Esophagus (tissue), 2 donors: ENCODE results near the gene SYNGR2. TPM values are rescaled to one million over a fixed set of nuclear protein-coding genes. Genes with fewer than 3 reads are reported as not detected.

Experiments used
- H3K27ac ChIP-seq, 2 donors: one replicate each; pipeline ENCODE4 v1.5.1; 2013; ENCODE audit warnings: low read depth in 2 of 2, mild to moderate bottlenecking in 2 of 2, inconsistent platforms in 1 of 2, low read length in 1 of 2, moderate library complexity in 1 of 2
- H3K27me3 ChIP-seq, 2 donors: one replicate each; pipeline ENCODE4 v1.6.1; 2013; ENCODE audit warnings: low read length in 2 of 2, control low read depth in 1 of 2, mild to moderate bottlenecking in 1 of 2; ENCODE audit not compliant: insufficient read depth in 2 of 2, control insufficient read depth in 1 of 2
- H3K36me3 ChIP-seq, 2 donors: one replicate each; pipeline ENCODE4 v1.6.1; 2013; ENCODE audit warnings: low read length in 1 of 2; ENCODE audit not compliant: control insufficient read depth in 2 of 2, insufficient read depth in 2 of 2
- H3K4me1 ChIP-seq, 2 donors: one replicate each; pipeline ENCODE4 v1.6.1; 2013; ENCODE audit warnings: low read length in 1 of 2; ENCODE audit not compliant: control insufficient read depth in 2 of 2, insufficient read depth in 2 of 2
- H3K4me3 ChIP-seq, 2 donors: one replicate each; pipeline ENCODE4 v1.5.1; 2013; ENCODE audit warnings: low read length in 2 of 2, mild to moderate bottlenecking in 2 of 2, low read depth in 1 of 2, moderate library complexity in 1 of 2
- H3K9me3 ChIP-seq, 2 donors: one replicate each; pipeline ENCODE4 v1.6.1; 2013; ENCODE audit warnings: mild to moderate bottlenecking in 2 of 2, low read depth in 1 of 2, low read length in 1 of 2, moderate library complexity in 1 of 2; ENCODE audit not compliant: control insufficient read depth in 2 of 2, insufficient read depth in 1 of 2
- WGBS, 2 donors: extraction: QIAGEN DNeasy Blood & Tissue Kit; methylation state at CpG; one replicate each; pipeline ENCODE4 v1.1.7; 2013; 5-methylcytosine and 5-hydroxymethylcytosine counted together
- polyA plus RNA-seq, 2 donors: library from polyadenylated mRNA; stranded (reverse); fragments of 200-250 nt; gene quantifications; one replicate each; pipeline ENCODE4 v1.2.3, GENCODE V29; 2013
- donor health status: healthy with polysubstance abuse.
- donor health status: Bipolar disorder and iron deficiency.

The SYNGR2 gene
- polyA plus RNA-seq, 2 donors: 52.3 to 96.4 TPM

- Histone ChIP-seq H3K9me3 (no peaks in the 10 kb centered on the region), H3K36me3 (no peaks in the 10 kb centered on the region), H3K27me3 (no peaks in the 10 kb centered on the region), H3K27ac (no peak within 1 kb of the TSS), H3K4me1 (peaks cover 0 to 3% of the 10 kb centered on the region in 2 donors), H3K4me3 (peak within 1 kb of the TSS; percentile 45 to 56)
- 0 to 1% methylated on average over 34 to 60 of the region's 60 CpGs for WGBS, 2 donors
Measured at GRCh38 chr17:78214016-78214705, 45.8 kb downstream of the SYNGR2 start, which contains the start of gene BIRC5. Gene BIRC5, plus strand, starts transcription at chr17:78214253. Its CDS starts 64 bp downstream, at chr17:78214317.

GRCh38 chr17:78214706-78215061 lies 46.3 kb downstream of the SYNGR2 start:
- Histone ChIP-seq H3K36me3 (no peaks in the 10 kb centered on the region), H3K27ac (no peak overlapping the region), H3K9me3 (no peaks in the 10 kb centered on the region), H3K4me3 (peak overlapping the region; percentile 45 to 56), H3K4me1 (peaks cover 0 to 3% of the 10 kb centered on the region in 2 donors), H3K27me3 (no peaks in the 10 kb centered on the region)
- 9 to 10% methylated on average over 5 of the region's 5 CpGs for WGBS, 2 donors

GRCh38 chr17:78219396-78220150 lies 51.2 kb downstream of the SYNGR2 start:
- WGBS, 2 donors: 59 to 73% methylated on average over 11 of the region's 11 CpGs
- Histone ChIP-seq H3K4me3 (no peak overlapping the region), H3K4me1 (no peaks in the 10 kb centered on the region), H3K27ac (no peak overlapping the region), H3K36me3 (no peaks in the 10 kb centered on the region), H3K9me3 (no peaks in the 10 kb centered on the region), H3K27me3 (no peaks in the 10 kb centered on the region)

Other genes with a start within 250 kb of the SYNGR2 start
- 1 to 10 TPM; 1.2 to 3.4 TPM for gene TNRC6C, start 209.9 kb upstream of the SYNGR2 start, polyA plus RNA-seq
- 10 to 100 TPM; 24.3 to 37.5 TPM for gene TMC6, start 39.8 kb upstream of the SYNGR2 start, polyA plus RNA-seq
- gene TMC8, start 37.8 kb upstream of the SYNGR2 start, polyA plus RNA-seq: 1 to 10 TPM; 2.1 to 6.1 TPM
- gene C17orf99, start 22.2 kb upstream of the SYNGR2 start, polyA plus RNA-seq: under 1 TPM; 0.12 to 0.27 TPM
- gene TK1, start 18.5 kb downstream of the SYNGR2 start, polyA plus RNA-seq: 10 to 100 TPM; 16.9 to 37.4 TPM
- 10 to 100 TPM; 18.4 to 20.7 TPM for gene AFMID, start 18.8 kb downstream of the SYNGR2 start, polyA plus RNA-seq
- gene BIRC5, start 45.7 kb downstream of the SYNGR2 start, polyA plus RNA-seq: 10 to 100 TPM in 1 of 2 donors, 1 to 10 TPM in 1; 8.0 to 17.6 TPM
- gene TMEM235, start 63.0 kb downstream of the SYNGR2 start, polyA plus RNA-seq: not detected
- 10 to 100 TPM in 1 of 2 donors, 1 to 10 TPM in 1; 6.6 to 20.1 TPM for gene SOCS3, start 191.5 kb downstream of the SYNGR2 start, polyA plus RNA-seq
- gene PGS1, start 210.1 kb downstream of the SYNGR2 start, polyA plus RNA-seq: 10 to 100 TPM; 13.9 to 14.2 TPM